GM12873 (cell line): Measurements from ENCODE around the gene TIAM1.

Source experiments
- CTCF ChIP-seq: IDR thresholded peaks from 2 replicates; pipeline ENCODE4 v1.5.1; 2012; ENCODE audit warnings: low read depth, mild to moderate bottlenecking, moderate library complexity, low read length, control low read depth; ENCODE audit not compliant: insufficient read depth; ENCODE audit errors: missing control alignments

TIAM1 gene

GRCh38 chr21:31184459-31184858, 159.6 kb downstream of the TIAM1 start:
- TF ChIP-seq CTCF = no peak

- TF ChIP-seq CTCF = no peak
These were observed 161.6 kb downstream of the TIAM1 start for GRCh38 chr21:31182231-31183140.

GRCh38 chr21:31181082-31181750, 162.8 kb downstream of the TIAM1 start:
- TF ChIP-seq CTCF = no peak

GRCh38 chr21:31180256-31181081, 163.6 kb downstream of the TIAM1 start:
- TF ChIP-seq CTCF = peak; percentile 42

- TF ChIP-seq CTCF = no peak
These were observed 167.3 kb downstream of the TIAM1 start for GRCh38 chr21:31176725-31177124.

- TF ChIP-seq CTCF = no peak
These were observed 167.9 kb downstream of the TIAM1 start for GRCh38 chr21:31176080-31176551.
